Activated naive CD8-positive, alpha-beta T cell (primary cell): ENCODE measurements around the gene IKZF2.

Source experiments
- H3K27ac Mint-ChIP-seq: one replicate; pipeline ENCODE4 v1.8.0; 2021; ENCODE audit warnings: mixed read lengths
- H3K27me3 Mint-ChIP-seq: one replicate; pipeline ENCODE4 v1.8.0; 2021; ENCODE audit warnings: mixed read lengths
- H3K36me3 Mint-ChIP-seq: one replicate; pipeline ENCODE4 v1.8.0; 2021; ENCODE audit warnings: mixed read lengths
- H3K4me1 Mint-ChIP-seq: one replicate; pipeline ENCODE4 v1.8.0; 2021; ENCODE audit warnings: low read depth, mixed read lengths
- H3K4me3 Mint-ChIP-seq: one replicate; pipeline ENCODE4 v1.8.0; 2021; ENCODE audit warnings: mild to moderate bottlenecking, mixed read lengths
- H3K9me3 Mint-ChIP-seq: one replicate; pipeline ENCODE4 v1.8.0; 2021; ENCODE audit warnings: low read depth, mixed read lengths

The IKZF2 gene

GRCh38 chr2:213091765-213092164 lies 59.6 kb downstream of the IKZF2 start:
- Mint-ChIP-seq H3K9me3 (no peaks in the 10 kb centered on the region), H3K4me1 (peaks cover 10% of the 10 kb centered on the region), H3K27ac (no peak overlapping the region), H3K27me3 (no peaks in the 10 kb centered on the region), H3K4me3 (no peak overlapping the region), H3K36me3 (peaks cover 3% of the 10 kb centered on the region)

GRCh38 chr2:213090772-213091171 lies 60.6 kb downstream of the IKZF2 start:
- no peak overlapping the region for H3K27ac Mint-ChIP-seq
- H3K4me3 Mint-ChIP-seq: no peak overlapping the region
- H3K9me3 Mint-ChIP-seq: no peaks in the 10 kb centered on the region
- H3K27me3 Mint-ChIP-seq: no peaks in the 10 kb centered on the region
- peaks cover 3% of the 10 kb centered on the region for H3K36me3 Mint-ChIP-seq
- peaks cover 10% of the 10 kb centered on the region for H3K4me1 Mint-ChIP-seq

- Mint-ChIP-seq H3K4me3 (no peak overlapping the region), H3K36me3 (peaks cover 3% of the 10 kb centered on the region)
Observed at GRCh38 chr2:213089438-213089837, 62.0 kb downstream of the IKZF2 start.

GRCh38 chr2:213087040-213087439 lies 64.4 kb downstream of the IKZF2 start:
- no peaks in the 10 kb centered on the region for H3K9me3 Mint-ChIP-seq
- H3K27ac Mint-ChIP-seq: no peak overlapping the region
- H3K27me3 Mint-ChIP-seq: no peaks in the 10 kb centered on the region
- peaks cover 3% of the 10 kb centered on the region for H3K36me3 Mint-ChIP-seq
- H3K4me1 Mint-ChIP-seq: peaks cover 7% of the 10 kb centered on the region
- H3K4me3 Mint-ChIP-seq: no peak overlapping the region

More at GRCh38 chr2:213089438-213089837, 62.0 kb downstream of the IKZF2 start:
- Mint-ChIP-seq H3K9me3 (no peaks in the 10 kb centered on the region), H3K4me1 (peaks cover 10% of the 10 kb centered on the region), H3K27ac (peak overlapping the region; percentile 67), H3K27me3 (no peaks in the 10 kb centered on the region)

- H3K36me3 Mint-ChIP-seq: peaks cover 3% of the 10 kb centered on the region
- no peaks in the 10 kb centered on the region for H3K9me3 Mint-ChIP-seq
- H3K4me3 Mint-ChIP-seq: no peak overlapping the region
- no peak overlapping the region for H3K27ac Mint-ChIP-seq
- peaks cover 7% of the 10 kb centered on the region for H3K4me1 Mint-ChIP-seq
- no peaks in the 10 kb centered on the region for H3K27me3 Mint-ChIP-seq
Observed at GRCh38 chr2:213086571-213086970, 64.8 kb downstream of the IKZF2 start.

- H3K9me3 Mint-ChIP-seq: no peaks in the 10 kb centered on the region
- H3K4me3 Mint-ChIP-seq: no peak overlapping the region
- H3K36me3 Mint-ChIP-seq: peaks cover 6% of the 10 kb centered on the region
- no peaks in the 10 kb centered on the region for H3K27me3 Mint-ChIP-seq
- no peak overlapping the region for H3K27ac Mint-ChIP-seq
- H3K4me1 Mint-ChIP-seq: peaks cover 10% of the 10 kb centered on the region
Observed at GRCh38 chr2:213086050-213086449, 65.4 kb downstream of the IKZF2 start.

GRCh38 chr2:213085538-213085937 lies 65.9 kb downstream of the IKZF2 start:
- Mint-ChIP-seq H3K36me3 (peaks cover 6% of the 10 kb centered on the region), H3K4me3 (no peak overlapping the region), H3K4me1 (peaks cover 10% of the 10 kb centered on the region), H3K9me3 (no peaks in the 10 kb centered on the region), H3K27ac (no peak overlapping the region), H3K27me3 (no peaks in the 10 kb centered on the region)

- no peak overlapping the region for H3K27ac Mint-ChIP-seq
- H3K36me3 Mint-ChIP-seq: peaks cover 6% of the 10 kb centered on the region
- H3K4me3 Mint-ChIP-seq: no peak overlapping the region
- H3K9me3 Mint-ChIP-seq: no peaks in the 10 kb centered on the region
- no peaks in the 10 kb centered on the region for H3K27me3 Mint-ChIP-seq
- H3K4me1 Mint-ChIP-seq: peaks cover 14% of the 10 kb centered on the region
Observed at GRCh38 chr2:213084261-213084660, 67.2 kb downstream of the IKZF2 start.

GRCh38 chr2:213080969-213081617 lies 70.3 kb downstream of the IKZF2 start:
- Mint-ChIP-seq H3K4me3 (peak overlapping the region; percentile 27), H3K27ac (no peak overlapping the region), H3K27me3 (no peaks in the 10 kb centered on the region), H3K4me1 (peaks cover 11% of the 10 kb centered on the region), H3K9me3 (no peaks in the 10 kb centered on the region), H3K36me3 (peaks cover 3% of the 10 kb centered on the region)

- Mint-ChIP-seq H3K4me1 (peaks cover 11% of the 10 kb centered on the region), H3K36me3 (peaks cover 3% of the 10 kb centered on the region), H3K9me3 (no peaks in the 10 kb centered on the region), H3K27ac (no peak overlapping the region), H3K4me3 (no peak overlapping the region), H3K27me3 (no peaks in the 10 kb centered on the region)
Observed at GRCh38 chr2:213079756-213080155, 71.7 kb downstream of the IKZF2 start.

- no peak overlapping the region for H3K4me3 Mint-ChIP-seq
- no peak overlapping the region for H3K27ac Mint-ChIP-seq
- H3K9me3 Mint-ChIP-seq: no peaks in the 10 kb centered on the region
- H3K27me3 Mint-ChIP-seq: no peaks in the 10 kb centered on the region
- peaks cover 11% of the 10 kb centered on the region for H3K4me1 Mint-ChIP-seq
- H3K36me3 Mint-ChIP-seq: peaks cover 3% of the 10 kb centered on the region
Observed at GRCh38 chr2:213078686-213079085, 72.7 kb downstream of the IKZF2 start.

GRCh38 chr2:213069531-213069930 lies 81.9 kb downstream of the IKZF2 start:
- no peaks in the 10 kb centered on the region for H3K36me3 Mint-ChIP-seq
- H3K9me3 Mint-ChIP-seq: no peaks in the 10 kb centered on the region
- H3K27ac Mint-ChIP-seq: no peak overlapping the region
- H3K27me3 Mint-ChIP-seq: no peaks in the 10 kb centered on the region
- no peak overlapping the region for H3K4me3 Mint-ChIP-seq
- H3K4me1 Mint-ChIP-seq: peaks cover 41% of the 10 kb centered on the region

GRCh38 chr2:213068676-213069359 lies 82.6 kb downstream of the IKZF2 start:
- H3K27ac Mint-ChIP-seq: no peak overlapping the region
- no peak overlapping the region for H3K4me3 Mint-ChIP-seq
- H3K4me1 Mint-ChIP-seq: peaks cover 48% of the 10 kb centered on the region
- no peaks in the 10 kb centered on the region for H3K27me3 Mint-ChIP-seq
- no peaks in the 10 kb centered on the region for H3K9me3 Mint-ChIP-seq
- peaks cover 2% of the 10 kb centered on the region for H3K36me3 Mint-ChIP-seq

GRCh38 chr2:213067888-213068287 lies 83.5 kb downstream of the IKZF2 start:
- Mint-ChIP-seq H3K4me3 (no peak overlapping the region), H3K36me3 (peaks cover 2% of the 10 kb centered on the region), H3K27ac (no peak overlapping the region), H3K4me1 (peaks cover 53% of the 10 kb centered on the region), H3K9me3 (no peaks in the 10 kb centered on the region), H3K27me3 (no peaks in the 10 kb centered on the region)

- H3K4me1 Mint-ChIP-seq: peaks cover 50% of the 10 kb centered on the region
- H3K4me3 Mint-ChIP-seq: peak overlapping the region; percentile 68
- H3K27ac Mint-ChIP-seq: no peak overlapping the region
Observed at GRCh38 chr2:213066443-213066743, 85.0 kb downstream of the IKZF2 start.

More at GRCh38 chr2:213066443-213066743, 85.0 kb downstream of the IKZF2 start:
- H3K27me3 Mint-ChIP-seq: no peaks in the 10 kb centered on the region
- H3K36me3 Mint-ChIP-seq: peaks cover 2% of the 10 kb centered on the region
- H3K9me3 Mint-ChIP-seq: no peaks in the 10 kb centered on the region
